ENCODE results near the gene HERC5. TPM values are rescaled to one million over a fixed set of nuclear protein-coding genes. Genes with fewer than 3 reads are reported as not detected.
"Not testable (repeated sequence)": the region's sequence is repeated elsewhere in the genome, so short reads cannot be mapped to it uniquely, and the experiment has no call there.

The HERC5 gene
- polyA plus RNA-seq, 3 donors, result 3.9 to 4.9 (median 4.1) TPM

DNA sequence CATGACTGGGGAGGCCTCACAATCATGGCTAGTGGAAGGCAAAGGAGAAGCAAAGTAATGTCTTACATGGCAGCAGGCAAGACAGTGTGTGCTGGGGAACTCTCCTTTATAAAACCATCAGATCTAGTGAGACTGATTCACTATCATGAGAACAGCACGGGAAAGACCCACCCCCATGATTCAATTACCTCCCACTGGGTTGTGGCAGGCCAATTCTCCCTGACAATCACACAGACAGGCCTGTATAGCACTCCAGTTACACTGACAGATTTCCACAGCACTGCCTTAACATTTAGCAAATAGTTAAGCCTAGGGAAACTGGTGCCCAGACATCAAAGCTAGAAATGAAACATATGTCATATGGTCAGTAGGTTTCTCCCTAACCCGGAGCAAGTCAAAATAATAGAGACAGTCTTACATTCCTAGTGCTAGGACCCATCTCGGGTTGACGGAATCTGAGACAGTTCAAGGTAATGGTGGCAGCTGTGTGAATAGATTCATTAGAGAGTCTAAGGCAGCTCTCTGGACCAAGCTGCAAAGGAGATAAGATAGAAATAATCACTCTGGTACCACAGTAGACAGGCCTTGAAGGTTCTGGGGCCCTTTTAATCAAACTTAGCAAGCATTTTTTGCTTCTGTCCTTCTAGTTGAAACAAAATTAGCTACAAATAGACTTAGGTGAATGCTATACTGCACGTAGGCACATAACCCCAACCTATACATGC lies 9.4 kb upstream of the HERC5 start:
- no peak for DNase-seq

GRCh38 chr4:88448211-88448765 lies 8.6 kb upstream of the HERC5 start:
- not testable (repeated sequence) for DNase-seq

DNA sequence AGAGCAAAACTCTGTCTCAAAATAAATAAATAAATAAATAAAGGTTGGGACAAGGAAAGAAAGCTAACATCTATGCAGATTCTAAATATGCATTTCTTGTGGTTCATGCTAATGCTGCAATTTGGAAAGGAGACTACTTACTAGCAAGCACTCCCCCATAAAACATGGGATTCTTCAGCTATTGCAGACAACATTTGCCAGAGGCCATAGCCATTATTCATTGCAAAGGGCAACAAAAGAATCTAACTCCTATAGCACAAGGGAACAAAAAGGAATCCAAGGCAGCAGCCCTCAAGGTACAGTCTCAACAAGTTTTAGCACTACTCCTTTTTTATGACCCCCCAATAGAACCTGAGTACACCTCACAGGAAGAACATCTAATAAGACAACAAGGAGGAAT lies 8.0 kb upstream of the HERC5 start:
- DNase-seq, result no peak

DNA sequence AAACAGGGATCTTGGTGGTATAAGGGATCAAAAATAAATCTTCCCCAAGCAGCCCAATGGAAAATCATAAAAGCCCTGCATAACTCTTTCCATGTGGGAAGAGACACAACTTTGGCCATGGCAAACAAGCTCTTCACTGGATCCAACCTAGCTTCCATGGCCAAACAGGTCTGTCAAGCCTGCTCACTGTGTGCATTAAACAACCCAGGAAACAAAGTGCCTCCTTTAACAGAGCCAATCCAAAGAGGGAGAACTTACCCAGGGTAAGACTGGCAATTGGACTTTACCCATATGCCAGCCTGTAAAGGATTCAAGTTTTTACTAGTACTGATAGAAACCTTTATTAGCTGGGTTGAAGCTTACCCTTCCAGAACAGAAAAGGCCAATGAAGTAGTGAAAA lies 7.6 kb upstream of the HERC5 start:
- no peak for DNase-seq

DNA sequence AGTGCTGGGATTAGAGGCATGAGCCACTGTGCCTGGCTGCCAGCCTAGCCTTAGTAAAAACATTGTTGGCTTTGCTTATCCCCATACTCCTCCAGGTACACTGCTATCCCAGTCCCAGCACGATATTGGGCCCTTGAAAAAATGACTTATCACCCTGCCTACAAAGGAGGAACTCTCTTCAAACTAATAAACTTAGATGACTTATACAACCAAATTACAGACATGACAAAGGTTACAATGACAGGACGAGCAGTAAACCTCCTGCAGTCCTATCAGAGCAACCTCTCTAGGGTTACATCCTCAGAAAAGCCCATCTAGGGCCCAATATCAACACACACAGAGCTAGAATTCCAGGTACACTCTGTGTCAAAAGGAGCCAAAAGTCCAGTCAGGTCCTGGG lies 5.7 kb upstream of the HERC5 start:
- DNase-seq, result no peak

DNA sequence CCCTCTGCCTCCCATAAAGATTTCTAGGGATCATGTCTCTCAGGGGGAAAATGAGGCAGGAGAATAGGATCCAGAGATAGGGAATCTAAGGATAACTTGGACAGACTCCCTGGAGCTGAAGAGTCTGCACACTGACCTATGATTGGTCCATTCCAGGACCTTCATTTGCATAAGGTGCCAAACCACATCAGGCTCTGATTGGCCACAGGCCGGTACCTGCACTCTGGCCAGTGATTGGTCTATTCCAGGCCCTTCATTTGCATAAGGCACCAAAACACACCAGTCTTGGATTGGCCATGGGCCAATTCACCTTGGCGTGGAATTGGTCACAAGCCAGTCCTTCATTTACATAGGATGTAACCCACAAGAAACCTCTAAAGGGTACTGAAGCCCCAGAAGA lies 4.0 kb upstream of the HERC5 start:
- no peak for DNase-seq

GRCh38 chr4:88457307-88458103 lies 586 bp downstream of the HERC5 start:
- peak; percentile 28 for DNase-seq

DNA sequence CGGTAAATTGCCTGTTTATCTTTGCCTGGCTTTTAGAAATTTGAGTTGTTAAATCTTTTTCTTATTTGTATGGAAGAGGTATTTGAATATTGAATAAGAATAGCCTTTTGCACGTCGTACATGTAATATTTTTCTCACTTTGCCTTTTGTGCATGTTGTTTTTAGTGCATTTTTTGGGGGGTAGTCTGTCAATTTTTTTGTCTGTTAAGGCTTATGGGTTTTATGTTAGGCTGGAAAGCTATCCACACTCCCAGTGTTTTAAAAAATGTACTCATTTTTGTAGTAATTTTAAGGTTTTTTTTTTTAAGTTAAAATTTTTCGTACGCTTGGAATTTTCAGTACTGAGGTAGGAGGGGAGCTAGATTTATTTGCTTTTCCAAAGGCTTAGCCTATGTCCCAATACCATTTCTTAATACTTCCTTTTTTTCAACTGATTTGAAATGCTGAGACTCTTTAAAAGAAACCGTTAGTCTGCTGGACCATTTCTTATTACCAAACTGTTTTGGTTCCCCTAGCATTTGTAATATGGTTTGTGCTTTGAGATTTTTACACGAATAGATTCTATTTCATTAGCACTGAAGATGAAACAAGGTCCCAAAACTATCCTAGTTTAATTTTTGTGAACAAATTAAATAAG lies 1.3 kb downstream of the HERC5 start:
- no peak for DNase-seq

DNA sequence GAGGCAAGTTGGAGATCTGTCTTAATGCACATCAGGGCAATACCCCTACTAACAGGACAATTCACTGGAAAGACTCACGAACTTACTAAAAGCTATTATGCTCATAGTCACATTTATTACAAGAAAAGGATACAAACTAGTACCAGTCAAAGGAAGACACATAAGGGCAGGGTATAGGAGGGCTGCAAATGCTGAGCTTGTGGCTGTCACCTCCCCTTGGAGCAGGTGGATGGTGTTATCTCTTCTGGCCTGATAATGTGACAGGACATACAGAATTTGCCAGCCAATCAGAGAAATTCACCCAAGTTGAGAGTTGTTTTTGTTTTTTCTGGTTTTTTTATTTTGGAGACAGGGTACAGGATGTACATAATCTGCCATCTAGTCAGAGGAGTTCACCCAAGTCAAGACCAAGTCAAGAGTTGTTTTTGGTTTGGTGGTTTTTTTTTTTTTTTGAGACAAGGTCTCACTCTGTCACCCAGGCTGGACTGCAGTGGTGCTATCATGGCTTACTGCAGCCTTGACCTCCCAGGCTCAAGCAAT lies 8.8 kb downstream of the HERC5 start:
- no peak for DNase-seq

GRCh38 chr4:88467392-88467791 lies 10.5 kb downstream of the HERC5 start:
- DNase-seq, result no peak

- DNase-seq, result no peak
Observed at GRCh38 chr4:88477229-88477860, 20.4 kb downstream of the HERC5 start.

DNA sequence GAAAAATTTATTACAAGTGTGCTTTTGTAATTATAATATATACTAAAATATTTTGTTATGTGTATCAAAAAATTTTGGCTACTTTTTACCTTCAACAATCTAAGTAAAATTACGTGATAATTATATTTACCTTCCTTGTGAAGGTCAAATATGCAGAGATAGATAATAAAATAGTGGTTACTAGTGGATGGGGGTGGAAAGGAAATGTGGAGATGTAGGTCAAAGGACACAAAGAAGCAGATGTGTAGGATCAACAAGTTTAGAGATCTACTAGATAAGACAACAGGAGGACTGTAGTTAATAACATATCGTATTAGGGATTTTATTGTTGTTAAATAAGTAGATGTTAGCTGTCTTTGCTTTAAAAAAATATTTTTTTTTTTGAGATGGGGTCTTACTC lies 21.3 kb downstream of the HERC5 start:
- no peak for DNase-seq

- DNase-seq, result no peak
Observed at GRCh38 chr4:88481537-88481936, 24.6 kb downstream of the HERC5 start.

GRCh38 chr4:88489100-88489761 lies 32.3 kb downstream of the HERC5 start:
- DNase-seq, result no peak

GRCh38 chr4:88497859-88498409 lies 41.0 kb downstream of the HERC5 start:
- no peak for DNase-seq

GRCh38 chr4:88503344-88503743 lies 46.4 kb downstream of the HERC5 start:
- DNase-seq, result no peak

DNA sequence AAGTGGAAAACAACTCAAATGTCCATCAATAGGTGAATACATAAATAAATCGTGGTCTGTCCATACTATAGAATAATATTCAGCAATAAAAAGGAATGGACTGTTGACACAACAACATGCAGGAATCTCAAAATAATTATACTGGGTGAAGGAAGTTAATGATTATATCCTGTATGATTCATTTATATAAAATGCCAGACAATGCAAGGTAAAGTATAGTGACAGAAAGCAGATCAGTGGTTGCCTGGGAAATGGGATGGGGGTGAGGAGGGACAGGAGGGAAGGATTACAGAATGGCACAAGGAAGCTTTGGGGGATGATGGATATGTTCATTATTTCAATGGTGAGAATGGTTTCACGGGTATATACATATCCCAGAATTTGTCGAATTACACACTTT lies 54.3 kb downstream of the HERC5 start:
- DNase-seq, result no peak

DNA sequence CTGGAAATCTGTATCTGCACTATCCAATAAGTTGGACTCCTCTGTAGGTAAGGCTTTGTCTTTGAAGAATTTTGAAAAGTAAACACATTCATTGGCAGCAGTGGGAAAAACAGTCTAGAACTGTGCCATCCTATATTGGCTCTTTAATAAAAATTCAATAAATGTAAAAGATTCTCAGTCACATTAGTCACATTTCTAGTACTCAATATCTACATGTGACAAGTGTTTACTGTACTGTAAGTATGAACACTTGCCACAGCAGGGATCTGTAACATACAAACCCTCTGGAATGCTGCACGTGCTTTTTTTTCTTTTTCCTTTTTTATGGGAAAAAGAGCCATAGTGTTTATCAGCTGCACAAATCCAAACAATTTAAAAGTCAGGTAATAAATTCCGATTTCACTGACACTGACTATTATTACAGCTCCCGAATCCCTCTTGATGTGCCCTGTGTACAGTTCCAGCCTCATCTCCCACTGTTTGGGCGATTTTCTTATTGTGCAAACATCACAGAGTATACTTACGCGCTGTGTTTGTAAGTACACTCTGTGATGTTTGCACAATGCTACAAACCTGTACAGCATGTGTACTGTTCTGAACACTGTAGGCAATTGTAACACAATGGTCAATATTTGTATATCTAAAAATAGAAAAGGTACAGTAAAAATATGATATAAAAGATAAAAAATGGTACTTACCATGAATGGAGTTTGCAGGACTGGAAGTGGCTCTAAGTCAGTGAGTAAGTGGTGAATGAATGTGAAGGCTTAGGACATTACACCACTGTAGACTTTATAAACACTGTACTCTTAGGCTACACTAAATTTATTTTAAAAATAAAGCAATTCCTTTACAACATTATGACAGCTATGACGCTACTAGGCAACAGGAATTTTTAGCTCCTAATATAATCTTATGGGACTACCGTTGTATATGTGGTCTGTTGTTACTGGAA lies 57.9 kb downstream of the HERC5 start:
- DNase-seq, result no peak

DNA sequence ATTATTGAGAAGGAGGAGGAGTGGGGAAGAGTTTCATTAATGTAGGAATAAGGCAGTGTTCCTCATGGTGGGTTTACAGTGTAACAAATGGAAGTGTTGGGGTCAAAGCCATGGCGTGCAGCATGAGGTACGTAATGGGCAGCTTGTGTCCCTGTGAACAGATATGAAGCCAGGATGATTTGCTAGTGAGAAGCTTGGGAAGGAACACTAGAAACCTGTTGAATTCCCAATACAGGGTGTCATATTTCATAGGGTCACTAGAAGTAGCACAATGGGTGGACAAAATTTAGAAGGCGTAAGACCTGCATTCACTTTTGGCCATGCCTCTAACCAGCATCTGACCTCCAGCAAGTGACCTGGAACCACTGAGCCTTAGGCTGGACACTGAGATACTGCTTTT lies 59.8 kb downstream of the HERC5 start:
- no peak for DNase-seq

DNA sequence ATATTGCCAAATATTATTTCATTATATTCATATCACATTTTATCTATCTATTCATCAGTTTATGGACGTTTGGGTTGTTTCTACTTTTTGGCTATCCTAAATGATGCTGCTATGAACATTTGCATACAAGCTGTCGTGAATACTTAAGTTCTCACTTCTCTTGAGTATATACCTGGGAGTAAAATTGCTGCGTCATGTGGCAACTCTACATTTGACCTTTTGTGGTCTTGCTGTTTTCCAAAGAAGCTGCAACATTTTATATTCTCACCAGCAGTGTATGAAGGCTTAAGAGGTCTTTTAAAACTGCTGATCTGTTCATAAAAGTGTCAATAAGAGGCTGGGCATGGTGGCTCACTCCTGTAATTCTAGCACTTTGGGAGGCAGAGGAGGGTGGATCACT lies 60.9 kb downstream of the HERC5 start:
- no peak for DNase-seq
